DMS79 (cell line): Measurements from ENCODE around the gene TCF7L1.
"Not testable (repeated sequence)": the region's sequence is repeated elsewhere in the genome, so short reads cannot be mapped to it uniquely, and the experiment has no call there.

ENCODE experiments used
- DNase-seq: peaks from one replicate; lab custom pipeline; 2025; lab: John Stamatoyannopoulos, UW

Gene TCF7L1

DNA sequence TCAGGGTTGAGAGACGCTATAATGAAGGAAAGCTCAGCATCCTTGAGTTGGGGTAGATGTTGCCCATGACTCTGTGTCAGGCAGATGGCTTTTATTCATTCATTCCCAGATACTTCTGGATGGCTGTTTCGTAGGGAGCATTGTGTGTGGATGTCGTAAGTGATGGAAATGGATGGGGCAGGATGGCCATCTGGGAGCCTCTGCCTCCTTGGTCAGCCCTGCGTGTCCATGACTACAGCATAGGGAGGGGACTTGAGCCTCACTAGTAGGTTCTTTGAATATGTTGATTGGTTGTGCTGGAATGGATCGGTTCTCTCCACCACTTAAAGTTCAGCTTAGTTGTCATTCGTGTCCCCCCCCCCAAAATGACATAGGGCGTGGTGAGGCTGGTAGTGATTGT is 149.7 kb downstream of the TCF7L1 start:
- DNase-seq: no peak

DNA sequence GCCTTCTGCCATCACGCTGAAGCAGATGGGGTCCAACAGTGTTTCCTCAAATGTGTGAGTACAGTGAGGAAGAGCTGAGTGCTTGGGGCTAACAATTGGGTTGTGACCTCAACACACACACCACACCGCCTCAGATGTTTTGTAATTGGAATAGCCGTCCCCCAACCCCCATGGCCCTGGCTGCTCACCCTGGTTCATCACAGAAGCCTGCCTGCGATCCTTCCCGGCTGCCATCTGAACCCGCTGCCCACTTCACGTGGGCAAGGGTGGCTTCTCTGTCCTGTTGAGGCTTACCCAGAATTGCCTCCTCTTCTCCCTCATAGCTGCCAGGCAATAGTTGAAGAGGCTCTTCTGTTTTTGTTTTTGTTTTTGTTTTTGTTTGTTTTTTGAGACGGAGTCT is 150.4 kb downstream of the TCF7L1 start:
- DNase-seq: no peak

- DNase-seq: no peak
Measured at GRCh38 chr2:85286918-85287317, 153.7 kb downstream of the TCF7L1 start.

GRCh38 chr2:85287721-85288120 is 154.5 kb downstream of the TCF7L1 start:
- no peak for DNase-seq

DNA sequence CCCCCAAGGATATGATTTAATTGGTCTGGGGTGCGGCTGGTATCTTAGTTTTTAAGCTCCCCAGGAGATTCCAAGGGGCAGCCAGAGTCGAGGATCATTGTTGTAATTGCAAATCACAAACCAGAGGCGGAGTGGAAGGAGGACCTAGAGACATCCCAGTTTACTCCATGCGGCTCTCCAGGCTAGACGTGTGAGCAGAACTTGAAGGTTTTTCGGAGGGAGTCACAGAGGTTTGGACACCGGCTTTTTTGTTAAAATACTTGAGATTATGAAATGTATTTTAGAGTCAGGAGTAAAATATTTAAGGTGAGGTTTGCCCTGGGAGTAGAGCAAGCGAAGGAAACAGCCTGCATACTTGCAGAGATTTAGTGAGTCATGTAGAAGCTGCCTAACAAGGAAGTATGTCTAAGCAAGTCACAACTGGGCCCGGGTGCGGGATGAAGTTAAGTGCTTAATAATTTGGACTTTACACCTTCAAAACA is 155.1 kb downstream of the TCF7L1 start:
- no peak for DNase-seq

DNA sequence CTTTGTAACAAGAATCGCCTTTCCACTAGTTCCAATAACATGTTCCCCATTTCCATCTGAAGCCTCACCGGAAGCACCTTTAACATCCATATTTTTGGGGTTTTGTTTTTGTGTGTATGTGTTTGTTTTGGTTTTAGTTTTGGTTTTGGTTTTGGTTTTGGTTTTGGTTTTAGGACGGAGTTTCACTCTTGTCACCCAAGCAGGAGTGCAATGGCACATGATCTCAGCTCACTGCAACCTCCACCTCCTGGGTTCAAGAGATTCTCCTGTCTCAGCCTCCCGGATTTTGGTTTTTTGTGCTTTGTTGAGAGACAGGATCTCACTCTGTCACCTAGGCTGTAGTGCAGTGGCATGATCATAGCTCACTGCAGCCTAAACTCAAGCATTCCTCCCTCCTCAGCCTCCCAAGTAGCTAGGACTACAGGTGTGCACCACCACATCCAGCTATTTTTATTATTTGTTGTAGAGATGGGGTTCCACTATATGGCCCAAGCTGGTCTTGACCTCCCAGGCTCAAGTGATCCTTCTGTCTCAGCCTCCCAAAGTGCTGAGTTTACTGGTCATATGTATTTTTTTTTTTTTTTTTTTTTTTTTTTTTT is 158.3 kb downstream of the TCF7L1 start:
- no peak for DNase-seq

DNA sequence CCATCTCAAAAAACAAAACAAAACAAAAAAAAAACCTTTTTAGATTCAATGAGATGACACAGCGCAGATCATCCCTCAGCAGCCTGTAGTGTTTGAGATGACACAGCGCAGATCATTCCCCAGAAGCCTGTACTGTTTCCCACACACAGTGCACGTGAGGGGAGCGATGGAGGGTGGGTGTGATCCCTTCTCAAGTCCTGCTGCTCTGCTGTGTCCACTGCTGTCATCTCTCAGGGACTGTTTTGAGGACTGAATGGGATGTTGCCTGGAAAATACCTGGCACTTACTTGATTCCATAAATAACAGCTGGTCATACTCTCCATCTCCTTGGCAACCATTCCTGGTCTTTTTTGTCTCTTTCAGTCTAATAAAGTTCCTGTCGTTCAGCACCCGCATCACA is 168.9 kb downstream of the TCF7L1 start:
- no peak for DNase-seq

DNA sequence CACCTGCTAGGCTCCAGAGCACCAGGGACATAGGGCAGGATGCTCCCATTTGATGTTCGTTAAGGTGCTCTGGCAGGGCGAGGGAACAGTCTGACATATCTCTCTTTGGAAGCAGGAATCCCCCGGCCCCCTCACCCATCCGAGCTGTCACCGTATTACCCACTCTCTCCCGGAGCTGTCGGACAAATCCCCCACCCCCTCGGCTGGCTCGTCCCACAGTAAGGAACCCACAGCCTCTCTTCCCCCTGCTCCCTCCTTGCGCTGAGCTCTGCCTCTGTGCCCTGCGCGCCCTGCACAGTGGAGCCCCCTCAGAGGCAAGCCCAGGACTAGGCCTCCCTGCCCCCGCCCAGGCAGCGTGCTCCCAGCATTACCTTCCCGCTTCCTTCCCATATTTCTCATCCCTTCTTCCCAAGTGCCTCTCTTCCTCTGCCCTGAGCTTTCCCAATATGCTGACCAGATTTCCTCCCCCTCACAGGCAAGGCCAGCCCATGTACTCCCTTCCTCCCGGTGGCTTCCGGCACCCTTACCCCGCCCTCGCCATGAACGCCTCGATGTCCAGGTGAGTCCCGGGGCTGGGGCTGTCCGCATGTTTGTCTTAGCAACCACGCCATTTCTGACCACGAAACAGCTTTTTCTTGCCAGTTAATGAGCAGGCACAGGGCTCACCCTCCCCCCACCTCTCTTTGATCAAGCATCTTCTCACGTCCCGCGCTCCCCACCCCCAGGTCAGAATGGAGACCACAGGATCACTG is 170.8 kb downstream of the TCF7L1 start:
- no peak for DNase-seq

DNA sequence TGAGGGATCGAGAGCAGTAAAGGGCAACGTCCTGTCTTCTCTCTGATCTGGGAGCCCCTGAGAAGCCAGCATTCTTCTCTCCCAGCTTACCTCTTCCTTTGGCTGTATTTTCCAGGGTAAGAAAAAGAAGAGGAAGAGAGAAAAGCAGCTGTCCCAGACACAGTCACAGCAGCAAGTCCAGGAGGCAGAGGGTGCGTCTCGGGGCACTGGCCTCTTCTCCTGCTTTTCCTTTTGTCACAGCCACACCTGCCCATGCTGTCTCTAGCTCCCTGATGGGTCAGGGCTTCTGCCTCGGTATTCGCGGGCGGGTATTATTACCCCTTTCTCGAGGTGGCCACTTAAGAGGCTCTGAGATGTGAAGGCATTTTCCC is 174.3 kb downstream of the TCF7L1 start:
- DNase-seq: no peak

GRCh38 chr2:85308201-85308600 is 175.0 kb downstream of the TCF7L1 start:
- DNase-seq: no peak

- no peak for DNase-seq
Measured at GRCh38 chr2:85308896-85309555, 175.8 kb downstream of the TCF7L1 start.

DNA sequence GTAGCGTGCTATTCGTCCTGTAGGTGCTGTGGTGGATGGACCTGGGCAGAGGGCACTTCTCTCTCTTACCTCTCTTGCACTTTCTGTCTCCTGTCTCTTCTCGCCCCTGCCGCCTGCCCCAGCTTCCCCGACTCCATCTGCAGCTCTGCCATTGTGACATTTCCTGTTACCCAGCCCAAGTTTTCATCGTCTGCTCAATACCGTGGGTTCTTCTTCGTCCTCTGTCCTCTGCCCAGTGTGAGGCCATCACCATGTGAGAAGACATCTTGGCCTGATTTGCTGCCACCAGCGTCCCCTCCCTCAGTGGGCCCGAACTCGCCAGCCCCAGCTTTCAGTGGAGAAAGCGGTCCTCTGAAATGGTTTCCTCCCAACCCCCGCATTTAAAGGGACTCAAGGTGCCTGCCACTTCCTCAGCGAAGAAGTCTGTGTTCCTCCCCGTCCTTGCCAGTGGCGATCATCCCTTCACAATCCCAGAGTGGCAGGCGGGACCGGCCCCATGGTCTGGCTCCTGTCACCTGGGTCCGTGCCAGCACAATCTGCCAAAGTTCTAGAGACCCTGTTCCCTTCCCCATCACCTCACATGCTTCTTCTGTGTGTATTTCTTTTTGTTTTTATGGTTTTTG is 176.6 kb downstream of the TCF7L1 start:
- no peak for DNase-seq

DNA sequence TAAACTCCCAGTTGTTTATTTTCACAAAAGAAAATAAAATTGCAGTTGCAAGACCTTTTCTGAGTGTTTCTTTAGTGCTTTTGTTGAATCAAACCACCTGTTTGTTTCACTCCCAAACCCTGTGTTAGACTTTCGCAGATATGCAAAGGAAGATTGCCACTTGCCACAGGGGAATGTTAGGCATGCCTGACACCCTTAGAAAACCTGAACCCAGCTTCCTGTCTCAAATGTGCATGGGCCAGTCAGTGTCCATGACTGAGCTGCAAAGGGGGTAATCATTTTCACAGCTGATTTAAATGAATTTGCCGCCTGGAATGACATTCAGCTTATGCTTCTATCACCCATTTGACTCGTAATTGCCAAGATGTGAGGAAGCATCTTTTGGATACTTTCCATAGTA is 177.1 kb downstream of the TCF7L1 start:
- DNase-seq: no peak

GRCh38 chr2:85312404-85312803 is 179.2 kb downstream of the TCF7L1 start:
- no peak for DNase-seq

DNA sequence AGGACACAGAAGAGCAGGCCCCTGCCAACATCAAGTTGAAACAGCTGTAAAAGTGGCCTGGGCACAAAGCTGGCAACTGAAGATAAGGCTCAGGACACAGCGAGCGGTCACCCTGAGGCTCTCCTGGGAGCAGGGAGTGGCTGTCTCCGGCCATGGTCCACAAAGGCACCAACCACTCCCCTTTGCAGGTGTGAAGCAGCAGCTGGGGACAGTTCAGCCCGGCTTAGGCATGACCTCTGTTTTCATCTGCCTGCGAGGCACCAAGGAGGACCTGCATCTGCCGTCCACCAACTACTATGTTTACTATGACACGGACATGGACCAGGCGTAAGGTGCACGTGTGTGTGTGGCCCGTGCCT is 181.7 kb downstream of the TCF7L1 start:
- DNase-seq: no peak

- not testable (repeated sequence) for DNase-seq
Measured at GRCh38 chr2:85315921-85316320, 182.7 kb downstream of the TCF7L1 start.

GRCh38 chr2:85318222-85319074 is 185.3 kb downstream of the TCF7L1 start:
- no peak for DNase-seq

GRCh38 chr2:85319796-85320195 is 186.6 kb downstream of the TCF7L1 start:
- no peak for DNase-seq

GRCh38 chr2:85323351-85323987 is 190.3 kb downstream of the TCF7L1 start:
- no peak for DNase-seq

GRCh38 chr2:85323988-85324367 is 190.8 kb downstream of the TCF7L1 start:
- DNase-seq: not testable (repeated sequence)

DNA sequence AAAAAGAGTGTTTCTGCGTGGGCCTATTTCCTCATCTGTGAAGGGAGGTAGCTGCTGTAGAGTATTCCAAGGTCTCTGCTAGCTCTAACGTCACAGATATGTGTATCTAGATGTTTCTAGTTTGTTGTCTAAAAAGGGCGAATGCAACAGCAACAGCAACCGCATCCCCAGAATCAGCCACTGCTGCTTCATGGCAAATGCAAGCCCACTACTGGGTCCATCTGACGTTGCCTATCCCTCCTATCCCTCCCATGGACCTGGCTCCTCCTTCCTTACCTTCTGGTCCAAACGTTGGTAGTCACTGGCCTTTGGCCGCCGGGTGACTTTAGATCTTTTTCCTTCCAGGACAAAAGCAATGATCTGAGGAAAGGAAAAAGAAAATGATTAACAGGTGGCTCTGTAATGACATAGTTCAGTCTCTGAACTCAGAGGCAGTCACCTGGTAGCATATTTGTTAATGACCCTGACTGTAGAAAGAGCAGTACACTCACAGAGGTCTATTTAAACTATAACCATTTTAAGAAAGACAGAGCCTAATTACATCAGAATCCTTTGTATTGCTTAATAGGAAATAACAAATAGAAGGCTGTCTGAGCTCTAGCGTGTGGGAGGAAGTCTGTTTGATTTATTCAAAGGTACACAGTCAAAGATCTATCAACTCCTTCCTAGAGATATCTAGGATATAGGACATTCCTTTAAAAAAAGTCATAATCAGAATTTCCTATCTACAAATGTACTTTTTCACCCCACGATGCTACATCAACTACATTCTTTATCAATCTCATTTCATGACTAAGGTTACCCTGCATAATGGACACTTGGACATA is 191.7 kb downstream of the TCF7L1 start:
- no peak for DNase-seq
